GM18499 (cell line): ENCODE measurements around the gene VCX.
"Not testable (repeated sequence)": the region's sequence is repeated elsewhere in the genome, so short reads cannot be mapped to it uniquely, and the experiment has no call there.

Experiments
- ATAC-seq: cut with Tn5 transposase; IDR thresholded peaks from one replicate; pipeline ENCODE4 v1.9.1; 2021; ENCODE audit warnings: moderate number of reproducible peaks; ENCODE audit not compliant: insufficient read depth, unreplicated experiment

Gene VCX

GRCh38 chrX:7842871-7843270 lies at the start of gene VCX:
Gene VCX (plus strand): TSS chrX:7843171. CDS start chrX:7843204, 33 bp downstream.
- ATAC-seq: not testable (repeated sequence)

GRCh38 chrX:7798327-7798726 lies 44.6 kb upstream of the VCX start:
- ATAC-seq: no peak

GRCh38 chrX:7801711-7802110 lies 41.3 kb upstream of the VCX start:
- ATAC-seq: no peak

- no peak for ATAC-seq
Measured at GRCh38 chrX:7815166-7815805, 27.7 kb upstream of the VCX start.

- ATAC-seq: no peak
Measured at GRCh38 chrX:7828594-7828993, 14.4 kb upstream of the VCX start.

- no peak for ATAC-seq
Measured at GRCh38 chrX:7841084-7841805, 1.7 kb upstream of the VCX start.

- no peak for ATAC-seq
Measured at GRCh38 chrX:7852166-7852565, 9.2 kb downstream of the VCX start.

- no peak for ATAC-seq
Measured at GRCh38 chrX:7872042-7872441, 29.1 kb downstream of the VCX start.

GRCh38 chrX:7876957-7877356 lies 34.0 kb downstream of the VCX start:
- no peak for ATAC-seq

GRCh38 chrX:7889135-7889534 lies 46.2 kb downstream of the VCX start:
- ATAC-seq: no peak

- no peak for ATAC-seq
Measured at GRCh38 chrX:7889680-7890079, 46.7 kb downstream of the VCX start.

GRCh38 chrX:7891928-7892327 lies 49.0 kb downstream of the VCX start:
- no peak for ATAC-seq
